ENCODE data around the gene TIGD1. TPM values are rescaled to one million over a fixed set of nuclear protein-coding genes. Genes with fewer than 3 reads are reported as not detected.
A peak's percentile ranks its signal among the peaks of the same experiment; 100 is the strongest.

Gene TIGD1
- total and polyA plus RNA-seq, 8 donors: 0.88 to 5.9 (median 2.2) TPM

DNA sequence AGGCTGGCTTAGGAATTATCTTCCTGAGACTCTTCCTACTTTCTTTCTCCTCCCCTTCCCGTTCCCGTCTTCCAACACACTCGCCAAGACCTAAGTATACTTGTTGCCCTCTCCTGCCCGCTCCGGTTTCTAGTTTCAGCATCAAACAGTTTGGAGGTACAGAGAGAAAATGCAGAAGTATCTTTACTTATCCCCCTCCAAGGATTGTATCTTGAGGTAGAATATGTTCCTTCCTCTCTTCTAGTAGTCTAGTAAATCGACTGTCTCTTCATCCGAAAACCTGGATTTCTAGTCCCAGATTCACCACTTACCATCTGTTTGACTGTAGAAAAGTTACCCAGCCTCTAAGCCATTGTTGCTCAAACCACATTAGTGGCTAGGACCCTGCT, 887 bp upstream of the TIGD1 start:
- no peak for ATAC-seq
- peak overlapping the region; percentile 92 to 99 (median 95) for H3K27ac ChIP-seq
- H3K36me3 ChIP-seq: no peaks in the 10 kb centered on the region
- intact Hi-C loops (cut with DNase I): no loop called here
- TF ChIP-seq, protein P1, sequence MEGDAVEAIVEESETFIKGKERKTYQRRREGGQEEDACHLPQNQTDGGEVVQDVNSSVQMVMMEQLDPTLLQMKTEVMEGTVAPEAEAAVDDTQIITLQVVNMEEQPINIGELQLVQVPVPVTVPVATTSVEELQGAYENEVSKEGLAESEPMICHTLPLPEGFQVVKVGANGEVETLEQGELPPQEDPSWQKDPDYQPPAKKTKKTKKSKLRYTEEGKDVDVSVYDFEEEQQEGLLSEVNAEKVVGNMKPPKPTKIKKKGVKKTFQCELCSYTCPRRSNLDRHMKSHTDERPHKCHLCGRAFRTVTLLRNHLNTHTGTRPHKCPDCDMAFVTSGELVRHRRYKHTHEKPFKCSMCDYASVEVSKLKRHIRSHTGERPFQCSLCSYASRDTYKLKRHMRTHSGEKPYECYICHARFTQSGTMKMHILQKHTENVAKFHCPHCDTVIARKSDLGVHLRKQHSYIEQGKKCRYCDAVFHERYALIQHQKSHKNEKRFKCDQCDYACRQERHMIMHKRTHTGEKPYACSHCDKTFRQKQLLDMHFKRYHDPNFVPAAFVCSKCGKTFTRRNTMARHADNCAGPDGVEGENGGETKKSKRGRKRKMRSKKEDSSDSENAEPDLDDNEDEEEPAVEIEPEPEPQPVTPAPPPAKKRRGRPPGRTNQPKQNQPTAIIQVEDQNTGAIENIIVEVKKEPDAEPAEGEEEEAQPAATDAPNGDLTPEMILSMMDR (IDR thresholded peaks at IDR 0.05): no peak
- WGBS, 2 donors: 5 to 7% methylated on average over 7 of the region's 7 CpGs
- no peaks in the 10 kb centered on the region for H3K9me3 ChIP-seq
- no peak for DNase-seq
- no peaks in the 10 kb centered on the region for H3K27me3 ChIP-seq
- no peak for FAIRE-seq
- peak overlapping the region; percentile 82 to 99 (median 94) for H3K4me3 ChIP-seq
- peaks cover 0 to 15% (median 4%) of the 10 kb centered on the region in 3 donors for H3K4me1 ChIP-seq

DNA sequence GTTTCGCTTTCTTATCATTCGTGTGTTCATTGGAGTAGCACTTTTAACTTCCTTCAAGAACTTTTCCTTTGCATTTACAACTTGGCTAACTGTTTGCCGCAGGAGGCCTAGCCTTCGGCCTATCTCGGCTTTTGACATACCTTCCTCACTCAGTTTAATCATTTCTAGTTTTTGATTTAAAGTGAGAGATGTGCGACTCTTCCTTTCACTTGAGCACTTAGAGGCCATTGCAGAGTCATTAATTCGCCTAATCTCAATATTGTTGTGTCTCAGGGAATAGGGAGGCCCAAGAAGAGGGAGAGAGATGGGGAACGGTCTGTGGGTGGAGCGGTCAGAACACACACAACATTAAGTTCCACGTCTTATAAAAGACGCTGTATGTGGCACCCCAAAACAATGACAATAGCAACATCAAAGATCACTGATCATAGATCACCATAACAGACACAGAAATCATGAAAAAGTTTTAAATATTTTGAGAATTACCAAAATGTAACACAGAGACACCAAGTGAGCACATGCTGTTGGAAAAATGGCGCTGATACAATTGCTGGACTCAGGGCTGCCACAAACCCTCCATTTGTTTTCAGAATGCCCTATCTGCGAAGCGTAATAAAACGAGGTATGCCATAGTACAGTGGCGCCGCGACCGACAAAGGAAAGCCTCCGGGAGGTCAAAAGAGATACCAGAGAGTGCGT, 553 bp downstream of the TIGD1 start:
- TF ChIP-seq, protein P1 (IDR thresholded peaks at IDR 0.05): no peak
- no peak for FAIRE-seq
- H3K4me1 ChIP-seq: peaks cover 0 to 15% (median 4%) of the 10 kb centered on the region in 3 donors

DNA sequence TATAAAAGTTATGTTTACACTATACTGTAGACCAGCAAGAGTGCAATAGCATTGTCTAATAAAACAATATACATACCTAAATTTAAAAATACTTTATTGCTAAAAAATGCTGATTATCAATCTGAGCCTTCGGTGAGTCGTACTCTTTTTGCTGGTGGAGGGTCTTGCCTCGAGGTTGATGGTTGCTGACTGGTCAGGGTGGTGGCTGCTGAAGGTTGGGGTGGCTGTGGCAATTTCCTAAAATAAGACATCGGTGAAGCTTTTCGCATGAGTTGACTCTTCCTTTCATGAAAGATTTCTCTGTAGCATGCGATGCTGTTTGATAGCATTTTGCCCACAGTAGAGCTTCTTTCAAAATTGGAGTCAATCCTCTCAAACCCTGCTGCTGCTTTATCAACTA, 2.4 kb downstream of the TIGD1 start:
- WGBS, 2 donors: 96 to 98% methylated on average over 6 of the region's 6 CpGs

More for the DNA sequence above, 553 bp downstream of the TIGD1 start:
- intact Hi-C loops (cut with DNase I): no loop called here
- WGBS, 2 donors: 28% methylated on average over 21 of the region's 21 CpGs
- no peak for ATAC-seq
- H3K9me3 ChIP-seq: no peaks in the 10 kb centered on the region
- peak overlapping the region; percentile 92 to 99 (median 95) for H3K27ac ChIP-seq
- no peaks in the 10 kb centered on the region for H3K36me3 ChIP-seq
- no peaks in the 10 kb centered on the region for H3K27me3 ChIP-seq
- H3K4me3 ChIP-seq: peak overlapping the region; percentile 82 to 99 (median 94)
- DNase-seq: no peak

DNA sequence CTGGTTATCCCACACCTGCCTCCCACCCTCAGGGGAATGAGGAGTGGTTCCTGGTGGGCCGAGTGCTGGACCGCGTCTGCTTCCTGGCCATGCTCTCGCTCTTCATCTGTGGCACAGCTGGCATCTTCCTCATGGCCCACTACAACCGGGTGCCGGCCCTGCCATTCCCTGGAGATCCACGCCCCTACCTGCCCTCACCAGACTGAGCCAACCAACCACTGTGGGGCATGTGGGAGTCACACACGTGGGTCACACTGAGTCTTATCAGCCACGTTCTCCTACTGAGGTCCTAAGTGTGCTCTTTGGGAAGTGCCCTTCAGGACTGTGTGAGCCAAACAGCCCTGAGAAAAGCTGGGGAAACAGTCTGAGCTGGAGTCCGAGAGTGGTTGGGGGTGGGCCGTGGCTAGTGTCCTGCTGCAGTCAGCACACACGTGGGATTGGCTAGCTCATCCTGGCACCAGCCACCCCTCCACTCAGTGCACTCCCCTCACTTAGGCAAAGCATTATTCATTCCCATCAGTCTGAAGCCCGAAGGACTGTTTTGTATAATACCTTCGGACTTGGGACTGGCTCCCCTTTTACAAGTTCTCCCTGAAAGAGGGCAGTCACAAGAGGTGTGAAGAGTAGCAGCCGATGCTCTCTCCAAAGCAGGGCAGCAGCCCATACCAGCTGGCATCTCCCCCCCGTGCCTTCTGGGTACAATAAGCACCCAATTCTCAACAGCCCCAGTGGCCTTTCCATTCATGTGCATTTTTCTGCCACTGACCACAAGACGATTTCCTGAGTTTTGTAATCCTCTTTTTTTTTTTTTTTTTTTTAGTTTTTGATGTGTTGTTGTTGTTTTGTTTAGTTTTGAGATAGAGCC, 4.6 kb downstream of the TIGD1 start:
- 83 to 85% methylated on average over 16 to 17 of the region's 17 CpGs for WGBS, 2 donors
- ATAC-seq: no peak
- FAIRE-seq: no peak

More for the DNA sequence above, 2.4 kb downstream of the TIGD1 start:
- peaks cover 0 to 15% (median 4%) of the 10 kb centered on the region in 3 donors for H3K4me1 ChIP-seq
- TF ChIP-seq, protein P1 (IDR thresholded peaks at IDR 0.05): no peak
- H3K27ac ChIP-seq: no peak overlapping the region
- no peaks in the 10 kb centered on the region for H3K36me3 ChIP-seq
- no peak for ATAC-seq
- intact Hi-C loops (cut with DNase I): no loop called here
- H3K4me3 ChIP-seq: no peak overlapping the region
- H3K9me3 ChIP-seq: no peaks in the 10 kb centered on the region
- no peaks in the 10 kb centered on the region for H3K27me3 ChIP-seq
- no peak for FAIRE-seq
- no peak for DNase-seq

More for the DNA sequence above, 4.6 kb downstream of the TIGD1 start:
- Histone ChIP-seq H3K27ac (no peak overlapping the region), H3K4me1 (peaks cover 0 to 5% (median 0%) of the 10 kb centered on the region in 3 donors), H3K36me3 (no peaks in the 10 kb centered on the region), H3K4me3 (no peak overlapping the region), H3K27me3 (no peaks in the 10 kb centered on the region), H3K9me3 (no peaks in the 10 kb centered on the region)
- TF ChIP-seq, protein P1 (IDR thresholded peaks at IDR 0.05): no peak
- peak in 1 of 6 donors; percentile 46 for DNase-seq
- intact Hi-C loops (cut with DNase I): no loop called here
